GM12873 (cell line): ENCODE measurements around the gene ATP11C.

ENCODE experiments used
- TF ChIP-seq, protein P1 (sequence below): IDR thresholded peaks from 2 replicates; pipeline ENCODE4 v1.5.1; 2012; ENCODE audit warnings: low read depth, mild to moderate bottlenecking, moderate library complexity, low read length, control low read depth; ENCODE audit not compliant: insufficient read depth; ENCODE audit errors: missing control alignments

Gene ATP11C

DNA sequence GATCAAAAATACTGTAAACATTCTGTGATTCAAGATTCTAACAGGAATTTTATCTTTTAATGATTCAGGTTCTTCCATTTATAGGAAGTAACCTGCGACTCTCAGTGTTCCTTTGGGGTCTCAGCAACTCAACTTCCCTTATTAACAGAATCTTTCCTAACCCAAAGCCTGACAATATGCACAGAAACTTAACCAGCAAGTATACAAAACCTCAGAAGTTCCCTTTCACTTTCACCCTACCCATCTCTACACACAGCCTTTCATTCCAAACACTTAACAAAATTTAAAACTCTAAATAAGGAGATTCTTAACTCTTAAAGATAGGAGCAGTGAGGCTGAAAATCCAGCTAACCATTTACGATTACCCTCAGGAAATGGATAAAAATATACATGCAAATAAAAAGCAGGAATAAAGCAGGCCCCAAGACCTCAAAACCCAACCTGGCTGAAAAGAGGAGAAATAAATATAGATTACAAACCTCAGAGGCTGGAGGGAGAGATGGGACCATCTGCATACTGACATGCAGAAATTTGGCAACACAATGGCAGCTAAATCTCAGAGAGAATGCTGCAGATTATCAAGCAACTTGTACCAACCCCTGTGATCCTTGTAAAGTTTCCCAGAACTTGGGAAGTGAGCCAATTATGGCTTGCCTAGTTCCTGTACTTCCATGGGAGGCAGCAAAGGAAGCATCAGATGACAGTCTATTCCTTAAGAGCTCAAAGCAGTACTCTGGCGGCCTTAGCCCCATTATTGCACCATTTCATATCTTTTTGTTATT lies 101.0 kb downstream of the ATP11C start:
- TF ChIP-seq, protein P1, sequence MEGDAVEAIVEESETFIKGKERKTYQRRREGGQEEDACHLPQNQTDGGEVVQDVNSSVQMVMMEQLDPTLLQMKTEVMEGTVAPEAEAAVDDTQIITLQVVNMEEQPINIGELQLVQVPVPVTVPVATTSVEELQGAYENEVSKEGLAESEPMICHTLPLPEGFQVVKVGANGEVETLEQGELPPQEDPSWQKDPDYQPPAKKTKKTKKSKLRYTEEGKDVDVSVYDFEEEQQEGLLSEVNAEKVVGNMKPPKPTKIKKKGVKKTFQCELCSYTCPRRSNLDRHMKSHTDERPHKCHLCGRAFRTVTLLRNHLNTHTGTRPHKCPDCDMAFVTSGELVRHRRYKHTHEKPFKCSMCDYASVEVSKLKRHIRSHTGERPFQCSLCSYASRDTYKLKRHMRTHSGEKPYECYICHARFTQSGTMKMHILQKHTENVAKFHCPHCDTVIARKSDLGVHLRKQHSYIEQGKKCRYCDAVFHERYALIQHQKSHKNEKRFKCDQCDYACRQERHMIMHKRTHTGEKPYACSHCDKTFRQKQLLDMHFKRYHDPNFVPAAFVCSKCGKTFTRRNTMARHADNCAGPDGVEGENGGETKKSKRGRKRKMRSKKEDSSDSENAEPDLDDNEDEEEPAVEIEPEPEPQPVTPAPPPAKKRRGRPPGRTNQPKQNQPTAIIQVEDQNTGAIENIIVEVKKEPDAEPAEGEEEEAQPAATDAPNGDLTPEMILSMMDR, result no peak

- TF ChIP-seq, protein P1, result no peak
These were observed 101.8 kb downstream of the ATP11C start for GRCh38 chrX:139831017-139831416.

GRCh38 chrX:139828830-139829229 lies 104.0 kb downstream of the ATP11C start:
- TF ChIP-seq, protein P1, result no peak

- TF ChIP-seq, protein P1, result no peak
These were observed 104.8 kb downstream of the ATP11C start for GRCh38 chrX:139828033-139828432.

- TF ChIP-seq, protein P1, result no peak
These were observed 106.5 kb downstream of the ATP11C start for GRCh38 chrX:139826065-139827044.

GRCh38 chrX:139825618-139826017 lies 107.2 kb downstream of the ATP11C start:
- TF ChIP-seq, protein P1, result no peak

DNA sequence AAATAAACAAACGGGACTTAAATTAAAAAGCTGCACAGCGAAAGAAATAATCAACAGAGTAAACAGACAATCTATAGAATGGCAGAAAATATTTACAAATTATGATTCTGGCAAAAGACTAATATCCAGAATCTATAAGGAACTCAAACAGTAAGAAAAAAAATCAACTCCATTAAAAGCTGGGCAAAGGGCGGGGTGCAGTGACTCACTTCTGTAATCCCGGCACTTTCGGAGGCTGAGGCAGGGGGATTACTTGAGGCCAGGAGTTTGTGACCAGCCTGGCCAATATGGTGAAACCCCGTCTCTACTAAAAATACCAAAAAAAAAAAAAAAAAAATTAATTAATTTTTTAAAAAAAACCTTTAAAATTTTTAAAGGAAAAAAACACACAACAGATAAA lies 109.0 kb downstream of the ATP11C start:
- TF ChIP-seq, protein P1, result no peak
